Activated T-helper 17 cell treated with anti-CD3 and anti-CD28 coated beads, Interleukin-2, amount 50 U/mL, for 72 hours (primary cell): Measurements from ENCODE around the gene UGT1A9. TPM values are rescaled to one million over a fixed set of nuclear protein-coding genes. Genes with fewer than 3 reads are reported as not detected.

Source experiments
- ATAC-seq: fragments of 150-1000 bp; cut with Tn5 transposase; replicated peaks from 2 replicates; pipeline ENCODE4 v1.10.0; 2021; ENCODE audit warnings: mild to moderate bottlenecking, moderate library complexity
- H3K27ac Mint-ChIP-seq: one replicate; pipeline ENCODE4 v1.8.0; 2022; ENCODE audit warnings: mixed read lengths
- H3K27me3 Mint-ChIP-seq: one replicate; pipeline ENCODE4 v1.8.0; 2022; ENCODE audit warnings: mixed read lengths
- H3K36me3 Mint-ChIP-seq: one replicate; pipeline ENCODE4 v1.8.0; 2022; ENCODE audit warnings: low read depth, mild to moderate bottlenecking, mixed read lengths
- H3K4me1 Mint-ChIP-seq: one replicate; pipeline ENCODE4 v1.8.0; 2022; ENCODE audit warnings: mixed read lengths
- H3K4me3 Mint-ChIP-seq: one replicate; pipeline ENCODE4 v1.8.0; 2022; ENCODE audit warnings: mild to moderate bottlenecking, mixed read lengths
- H3K9me3 Mint-ChIP-seq: one replicate; pipeline ENCODE4 v1.8.0; 2022; ENCODE audit warnings: mixed read lengths
- total RNA-seq, 2 donors: library from RNA; stranded (reverse); gene quantifications; one replicate each; pipeline ENCODE4 v1.2.3, GENCODE V29; 2022

UGT1A9 gene
- total RNA-seq, 2 donors from 2014 or later, result 0.19 TPM; not detected in 1

GRCh38 chr2:233799087-233799665 lies 127.5 kb downstream of the UGT1A9 start:
- no peak overlapping the region for H3K27ac Mint-ChIP-seq
- ATAC-seq, result no peak

GRCh38 chr2:233799716-233800115 lies 128.0 kb downstream of the UGT1A9 start:
- no peaks in the 10 kb centered on the region for H3K9me3 Mint-ChIP-seq
- peaks cover 20% of the 10 kb centered on the region for H3K27me3 Mint-ChIP-seq
- H3K4me3 Mint-ChIP-seq, result no peak overlapping the region
- no peak for ATAC-seq
- no peak overlapping the region for H3K27ac Mint-ChIP-seq
- no peaks in the 10 kb centered on the region for H3K36me3 Mint-ChIP-seq
- H3K4me1 Mint-ChIP-seq, result no peaks in the 10 kb centered on the region

More at GRCh38 chr2:233799087-233799665, 127.5 kb downstream of the UGT1A9 start:
- no peak overlapping the region for H3K4me3 Mint-ChIP-seq
- H3K9me3 Mint-ChIP-seq, result no peaks in the 10 kb centered on the region
- H3K4me1 Mint-ChIP-seq, result no peaks in the 10 kb centered on the region
- no peaks in the 10 kb centered on the region for H3K36me3 Mint-ChIP-seq
- peaks cover 17% of the 10 kb centered on the region for H3K27me3 Mint-ChIP-seq

DNA sequence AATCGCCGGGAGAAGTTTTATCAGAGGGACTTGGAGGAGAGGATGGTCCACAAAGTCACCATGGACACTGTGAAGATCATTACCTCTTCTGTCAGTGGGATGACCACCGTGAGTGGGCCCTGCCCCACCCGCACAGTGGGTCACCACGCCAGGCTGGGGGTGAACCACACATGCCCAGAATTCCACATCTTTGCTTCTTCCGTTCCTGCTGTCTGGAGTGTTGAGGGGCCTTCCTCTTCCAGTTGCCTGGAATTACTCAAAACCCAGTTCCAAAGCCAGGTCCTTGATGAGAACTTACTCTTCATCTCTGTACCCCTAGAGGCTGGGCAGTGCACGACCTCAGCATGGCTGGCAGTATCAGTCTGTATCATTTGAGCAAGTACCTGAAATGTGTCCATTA lies 128.5 kb downstream of the UGT1A9 start:
- H3K27ac Mint-ChIP-seq, result no peak overlapping the region
- no peaks in the 10 kb centered on the region for H3K36me3 Mint-ChIP-seq
- H3K27me3 Mint-ChIP-seq, result peaks cover 20% of the 10 kb centered on the region
- ATAC-seq, result no peak
- H3K4me3 Mint-ChIP-seq, result no peak overlapping the region
- no peaks in the 10 kb centered on the region for H3K9me3 Mint-ChIP-seq
- H3K4me1 Mint-ChIP-seq, result no peaks in the 10 kb centered on the region

- Mint-ChIP-seq H3K4me3 (no peak overlapping the region), H3K4me1 (no peaks in the 10 kb centered on the region), H3K9me3 (no peaks in the 10 kb centered on the region), H3K36me3 (no peaks in the 10 kb centered on the region), H3K27ac (no peak overlapping the region), H3K27me3 (peaks cover 20% of the 10 kb centered on the region)
- no peak for ATAC-seq
Measured at GRCh38 chr2:233801357-233802131, 129.8 kb downstream of the UGT1A9 start.

DNA sequence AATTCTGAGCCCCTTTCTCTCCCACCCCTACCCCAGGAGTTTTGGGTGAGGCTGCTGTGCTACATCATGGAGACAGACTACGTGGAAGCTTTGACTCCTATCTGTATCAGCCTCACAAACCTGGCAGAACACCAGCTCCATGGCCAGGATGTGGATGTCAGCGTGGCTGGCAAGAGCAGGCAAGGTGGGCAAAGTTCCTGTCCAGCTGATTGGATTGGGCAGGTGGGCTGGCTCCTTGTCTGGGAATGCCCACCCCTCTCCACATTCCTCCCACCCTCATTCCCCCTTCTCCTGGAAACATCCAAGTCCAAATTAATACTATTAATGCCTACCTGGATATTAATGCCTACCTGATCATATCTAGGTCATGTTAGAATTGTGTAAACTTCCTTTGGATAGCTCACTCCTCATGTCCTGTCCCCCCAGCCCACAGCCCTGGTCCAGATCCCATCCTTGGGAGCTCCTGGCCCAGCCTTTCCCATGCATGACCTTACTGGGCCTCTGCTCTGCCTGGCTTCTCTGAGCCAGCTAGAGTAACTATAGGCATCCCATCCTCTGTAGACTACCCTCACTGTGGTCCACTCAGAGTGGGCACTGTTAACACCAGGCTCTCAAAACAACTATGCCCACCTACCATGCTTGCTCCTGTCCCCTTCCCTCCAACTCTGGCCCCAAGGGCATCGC lies 130.6 kb downstream of the UGT1A9 start:
- no peak overlapping the region for H3K4me3 Mint-ChIP-seq
- no peaks in the 10 kb centered on the region for H3K9me3 Mint-ChIP-seq
- no peaks in the 10 kb centered on the region for H3K36me3 Mint-ChIP-seq
- ATAC-seq, result no peak
- no peaks in the 10 kb centered on the region for H3K4me1 Mint-ChIP-seq
- no peak overlapping the region for H3K27ac Mint-ChIP-seq
- peaks cover 20% of the 10 kb centered on the region for H3K27me3 Mint-ChIP-seq

DNA sequence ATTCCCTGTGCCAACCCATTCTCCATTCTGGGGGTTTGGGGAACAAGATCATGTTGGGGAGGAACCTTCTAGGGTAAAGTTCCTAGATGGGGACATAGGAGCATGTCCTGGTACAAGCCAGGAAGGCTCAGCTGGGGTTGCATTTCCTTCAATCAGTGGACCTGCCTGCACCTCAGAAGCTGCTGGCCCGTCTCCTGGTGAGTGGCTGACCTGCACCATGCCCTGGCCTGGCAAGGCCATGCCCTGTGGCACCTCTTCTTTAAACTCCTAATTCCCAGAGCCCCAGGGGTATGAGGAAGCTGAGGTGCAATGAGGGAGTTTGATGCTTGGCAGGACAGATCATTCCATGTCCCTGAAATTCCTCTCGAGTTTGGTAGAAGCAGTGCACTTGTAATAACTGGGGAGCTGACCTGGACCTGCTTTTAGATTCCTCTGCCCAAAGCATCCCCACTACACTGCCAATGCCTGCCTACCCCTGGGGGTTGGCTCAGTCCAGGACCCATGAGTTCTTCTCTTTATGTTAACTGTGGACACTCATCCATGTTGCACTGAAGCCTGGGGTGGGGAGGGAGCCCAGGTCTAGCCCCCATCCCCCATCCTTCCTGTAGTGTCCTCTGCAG lies 131.7 kb downstream of the UGT1A9 start:
- ATAC-seq, result no peak
- Mint-ChIP-seq H3K4me3 (no peak overlapping the region), H3K27me3 (peaks cover 13% of the 10 kb centered on the region), H3K4me1 (no peaks in the 10 kb centered on the region), H3K27ac (no peak overlapping the region), H3K9me3 (no peaks in the 10 kb centered on the region), H3K36me3 (no peaks in the 10 kb centered on the region)

DNA sequence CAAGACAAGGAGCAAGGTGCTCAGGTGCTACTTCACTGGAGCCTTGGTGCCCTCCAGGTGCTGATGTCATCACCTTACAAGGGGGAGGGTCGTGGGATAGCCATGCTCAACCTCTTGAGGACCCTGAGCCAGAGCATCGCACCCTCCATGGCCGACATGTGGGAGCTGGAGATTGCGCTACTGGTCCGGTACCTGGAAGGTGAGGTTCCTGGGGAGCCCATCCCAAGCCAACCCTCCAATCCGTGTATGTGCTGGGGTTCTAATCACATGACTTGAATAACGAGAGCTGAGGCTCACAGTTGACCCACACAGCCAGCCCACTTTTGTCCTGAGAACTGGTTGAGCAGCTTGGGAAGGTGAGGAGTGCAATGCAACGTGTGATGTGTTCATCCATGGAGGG lies 132.3 kb downstream of the UGT1A9 start:
- no peak overlapping the region for H3K27ac Mint-ChIP-seq
- H3K4me3 Mint-ChIP-seq, result no peak overlapping the region
- H3K36me3 Mint-ChIP-seq, result no peaks in the 10 kb centered on the region
- no peak for ATAC-seq
- H3K4me1 Mint-ChIP-seq, result no peaks in the 10 kb centered on the region
- H3K9me3 Mint-ChIP-seq, result no peaks in the 10 kb centered on the region
- H3K27me3 Mint-ChIP-seq, result peaks cover 11% of the 10 kb centered on the region

DNA sequence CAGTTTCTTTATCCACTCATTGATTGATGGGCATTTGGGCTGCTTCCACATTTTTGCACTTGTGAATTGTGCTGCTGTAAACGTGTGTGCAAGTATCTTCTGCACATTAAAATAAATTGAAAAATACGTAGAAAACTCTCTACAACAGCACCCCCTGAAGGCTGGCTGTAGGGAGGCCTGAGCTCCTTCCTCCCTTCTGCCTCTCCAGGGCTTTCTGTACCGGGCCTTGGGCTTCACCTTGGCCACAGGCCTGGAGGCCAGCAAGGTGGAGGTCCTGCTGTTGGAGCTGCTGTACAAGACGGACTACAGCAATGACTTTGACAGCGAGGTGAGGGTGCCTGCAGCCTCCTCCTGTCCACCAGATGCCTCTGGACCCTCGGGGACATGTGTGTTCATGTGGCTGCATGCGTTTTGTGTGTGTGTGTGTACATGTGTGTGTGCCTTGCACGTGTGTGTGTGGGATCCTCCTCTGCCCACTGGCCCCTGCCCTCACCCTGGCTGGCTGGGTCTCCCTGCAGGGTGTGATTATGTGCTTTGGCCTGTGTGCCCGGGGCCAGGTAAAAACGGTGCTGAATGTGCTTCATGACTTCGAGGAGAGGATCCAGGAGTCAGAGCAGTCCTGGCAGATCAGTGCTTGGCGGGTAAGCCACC lies 135.6 kb downstream of the UGT1A9 start:
- Mint-ChIP-seq H3K9me3 (no peaks in the 10 kb centered on the region), H3K4me3 (no peak overlapping the region), H3K36me3 (no peaks in the 10 kb centered on the region), H3K4me1 (no peaks in the 10 kb centered on the region), H3K27me3 (peaks cover 21% of the 10 kb centered on the region), H3K27ac (no peak overlapping the region)
- no peak for ATAC-seq

DNA sequence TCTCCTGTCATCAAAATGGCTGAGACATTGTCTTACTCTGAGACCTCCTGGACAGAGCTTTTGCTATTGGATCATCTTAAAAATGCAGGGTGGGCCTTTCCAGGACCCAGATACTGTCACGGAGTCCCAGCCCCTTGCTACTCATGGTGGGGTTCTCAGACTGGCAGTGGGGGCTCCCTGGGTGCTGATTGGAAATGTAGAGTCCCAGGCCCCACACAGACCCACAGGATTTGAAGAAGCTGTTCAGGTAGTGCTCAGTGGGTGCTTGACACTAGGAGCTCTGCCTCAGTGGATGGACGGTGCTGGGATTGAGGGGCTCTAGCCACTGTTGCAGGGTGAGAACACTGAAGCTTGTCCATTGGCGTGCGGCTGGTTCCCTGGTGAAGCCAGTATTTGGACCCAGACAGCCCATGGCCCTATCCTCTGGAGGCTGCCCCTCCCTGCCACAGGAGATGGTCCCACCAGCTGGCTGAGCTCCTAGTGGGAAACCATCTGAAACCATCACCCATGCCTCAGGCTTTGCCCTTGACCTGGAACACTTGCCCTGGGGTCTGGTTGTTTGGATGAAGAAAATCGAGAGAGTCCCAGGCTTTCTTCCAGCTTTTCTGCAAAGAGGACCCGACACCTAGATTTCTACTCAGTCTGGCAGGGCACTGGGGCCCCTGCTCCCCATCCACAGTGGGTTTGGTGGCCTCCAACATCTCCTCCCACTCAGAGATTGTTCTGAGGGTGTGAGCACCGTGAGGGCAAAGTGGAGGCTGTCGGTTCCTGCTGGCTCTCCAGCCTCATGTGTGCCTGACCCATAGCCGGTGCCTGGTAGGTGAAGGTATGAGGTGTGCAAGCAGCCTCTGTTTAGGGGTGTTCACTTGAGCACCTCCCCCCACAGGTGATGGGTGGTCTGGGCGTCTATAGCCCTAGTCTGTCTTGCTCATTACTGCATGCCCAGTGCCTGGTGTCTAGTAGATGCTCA lies 136.6 kb downstream of the UGT1A9 start:
- Mint-ChIP-seq H3K27me3 (peaks cover 17% of the 10 kb centered on the region), H3K27ac (no peak overlapping the region), H3K4me3 (no peak overlapping the region), H3K36me3 (no peaks in the 10 kb centered on the region), H3K4me1 (no peaks in the 10 kb centered on the region), H3K9me3 (no peaks in the 10 kb centered on the region)
- no peak for ATAC-seq

GRCh38 chr2:233810385-233810784 lies 138.7 kb downstream of the UGT1A9 start:
- no peak for ATAC-seq
- H3K27me3 Mint-ChIP-seq, result peaks cover 13% of the 10 kb centered on the region
- H3K4me1 Mint-ChIP-seq, result no peaks in the 10 kb centered on the region
- H3K4me3 Mint-ChIP-seq, result no peak overlapping the region
- no peaks in the 10 kb centered on the region for H3K9me3 Mint-ChIP-seq
- no peak overlapping the region for H3K27ac Mint-ChIP-seq
- H3K36me3 Mint-ChIP-seq, result no peaks in the 10 kb centered on the region

- Mint-ChIP-seq H3K27me3 (peaks cover 13% of the 10 kb centered on the region), H3K4me1 (no peaks in the 10 kb centered on the region), H3K36me3 (no peaks in the 10 kb centered on the region), H3K4me3 (no peak overlapping the region), H3K9me3 (no peaks in the 10 kb centered on the region), H3K27ac (no peak overlapping the region)
- ATAC-seq, result no peak
Measured at GRCh38 chr2:233811087-233811486, 139.4 kb downstream of the UGT1A9 start.

DNA sequence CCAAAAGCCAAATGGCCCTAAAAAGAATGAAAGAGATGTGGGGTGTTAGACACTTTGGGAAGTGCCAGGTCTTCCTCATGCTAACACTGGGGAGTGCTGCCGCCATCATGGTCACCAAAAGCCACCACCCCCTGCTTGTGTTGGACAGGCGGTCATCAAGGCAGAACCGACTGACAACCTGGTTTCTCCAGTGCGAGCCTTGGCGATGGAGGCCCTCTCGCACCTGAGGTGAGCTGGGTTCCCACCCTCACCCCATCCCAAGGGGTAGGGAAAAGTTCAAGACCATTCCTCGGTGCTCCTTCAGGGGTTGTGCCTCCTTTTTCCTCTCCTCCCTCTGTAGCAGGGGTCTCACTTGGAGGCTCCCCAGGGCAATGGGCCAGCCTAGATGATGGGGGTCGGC lies 140.0 kb downstream of the UGT1A9 start:
- Mint-ChIP-seq H3K27ac (no peak overlapping the region), H3K4me1 (no peaks in the 10 kb centered on the region), H3K9me3 (no peaks in the 10 kb centered on the region), H3K4me3 (no peak overlapping the region), H3K27me3 (peaks cover 13% of the 10 kb centered on the region), H3K36me3 (no peaks in the 10 kb centered on the region)
- no peak for ATAC-seq

- no peaks in the 10 kb centered on the region for H3K9me3 Mint-ChIP-seq
- H3K4me3 Mint-ChIP-seq, result no peak overlapping the region
- H3K36me3 Mint-ChIP-seq, result no peaks in the 10 kb centered on the region
- no peaks in the 10 kb centered on the region for H3K4me1 Mint-ChIP-seq
- ATAC-seq, result no peak
- H3K27me3 Mint-ChIP-seq, result peaks cover 16% of the 10 kb centered on the region
- H3K27ac Mint-ChIP-seq, result no peak overlapping the region
Measured at GRCh38 chr2:233813236-233814055, 141.7 kb downstream of the UGT1A9 start.
